Astrocyte of the spinal cord (primary cell): Measurements from ENCODE around the gene SERP2.

Experiments
- DNase-seq: peaks from one replicate; pipeline ENCODE4 v3.0.0; 2011; ENCODE audit warnings: low read depth, low spot score
- H3K4me3 ChIP-seq: 2 replicates; pipeline ENCODE4 v1.5.1; 2011; ENCODE audit warnings: low read depth, mild to moderate bottlenecking, low read length, moderate library complexity
- CTCF ChIP-seq: IDR thresholded peaks from 2 replicates; pipeline ENCODE4 v1.5.1; 2012; ENCODE audit warnings: low read depth, mild to moderate bottlenecking, low read length, inconsistent platforms
- in situ Hi-C: cut with HindIII; loops from 2 replicates; pipeline ENCODE4 v1.10.0; 2017; ENCODE audit warnings: low sequenced_read_pairs

SERP2 gene

GRCh38 chr13:44436589-44437337 is 63.1 kb downstream of the SERP2 start:
- peak; percentile 96 for DNase-seq
- in situ Hi-C loops: loop anchor here (25.0 kb wide), 1 partner anchor 124 kb away; no protein-coding TSS in a partner anchor
- H3K4me3 ChIP-seq: peak overlapping the region; percentile 90
- no peak for TF ChIP-seq CTCF

- H3K4me3 ChIP-seq: peak overlapping the region; percentile 90
- in situ Hi-C loops: loop anchor here (25.0 kb wide), 1 partner anchor 125 kb away; no protein-coding TSS in a partner anchor
- TF ChIP-seq CTCF: peak; percentile 21
- DNase-seq: peak; percentile 77
These were observed 64.0 kb downstream of the SERP2 start for GRCh38 chr13:44437356-44438233.

GRCh38 chr13:44438234-44438579 is 64.6 kb downstream of the SERP2 start:
- TF ChIP-seq CTCF: no peak
- in situ Hi-C loops: loop anchor here (25.0 kb wide), 1 partner anchor 126 kb away; no protein-coding TSS in a partner anchor
- no peak for DNase-seq
- no peak overlapping the region for H3K4me3 ChIP-seq

GRCh38 chr13:44439452-44440024 is 65.9 kb downstream of the SERP2 start:
- no peak for DNase-seq
- TF ChIP-seq CTCF: no peak
- in situ Hi-C loops: loop anchor here (25.0 kb wide), 1 partner anchor 127 kb away; no protein-coding TSS in a partner anchor
- no peak overlapping the region for H3K4me3 ChIP-seq

GRCh38 chr13:44440046-44440608 is 66.5 kb downstream of the SERP2 start:
- TF ChIP-seq CTCF: no peak
- no peak for DNase-seq
- no peak overlapping the region for H3K4me3 ChIP-seq
- in situ Hi-C loops: loop anchor here (25.0 kb wide), 1 partner anchor 128 kb away; no protein-coding TSS in a partner anchor
